Urinary bladder (tissue), 4 donors: ENCODE results near the gene SLC41A1. TPM values are rescaled to one million over a fixed set of nuclear protein-coding genes. Genes with fewer than 3 reads are reported as not detected.
"Not testable (repeated sequence)": the region's sequence is repeated elsewhere in the genome, so short reads cannot be mapped to it uniquely, and the experiment has no call there.

Source experiments
- DNase-seq: peaks from one replicate; pipeline ENCODE4 v3.0.0-alpha.2; 2015; ENCODE audit errors: extremely low spot score
- H3K27ac ChIP-seq: one replicate; pipeline ENCODE4 v1.5.1; 2013; ENCODE audit warnings: low read depth, mild to moderate bottlenecking, moderate library complexity
- H3K36me3 ChIP-seq: one replicate; pipeline ENCODE4 v1.6.1; 2013; ENCODE audit warnings: mild to moderate bottlenecking, moderate library complexity; ENCODE audit not compliant: insufficient read depth
- H3K4me1 ChIP-seq: one replicate; pipeline ENCODE4 v1.6.1; 2013; ENCODE audit warnings: mild to moderate bottlenecking, moderate library complexity; ENCODE audit not compliant: insufficient read depth
- H3K4me3 ChIP-seq: one replicate; pipeline ENCODE4 v1.5.1; 2013; ENCODE audit warnings: low read depth, low read length
- WGBS: extraction: QIAGEN DNeasy Blood & Tissue Kit; methylation state at CpG from one replicate; pipeline ENCODE4 v1.1.7; 2013; 5-methylcytosine and 5-hydroxymethylcytosine counted together
- polyA plus RNA-seq: library from polyadenylated mRNA; stranded (reverse); fragments of 200-250 nt; gene quantifications from one replicate; pipeline ENCODE4 v1.2.3, GENCODE V29; 2013
- total RNA-seq: library from RNA; depleted of rRNA; stranded (reverse); fragments of >200 nt; gene quantifications from one replicate; pipeline ENCODE4 v1.2.3, GENCODE V29; 2014
- donor health status: healthy with polysubstance abuse.
- donor health status: healthy.

SLC41A1 gene
- total and polyA plus RNA-seq, 2 donors = 11.5 to 24.1 TPM

- 67% methylated on average over 4 of the region's 4 CpGs for WGBS
- H3K4me3 ChIP-seq = no peak overlapping the region
- DNase-seq = no peak
- no peaks in the 10 kb centered on the region for H3K36me3 ChIP-seq
- H3K27ac ChIP-seq = no peak overlapping the region
- H3K4me1 ChIP-seq = no peaks in the 10 kb centered on the region
Observed at GRCh38 chr1:205834751-205835150, 21.8 kb upstream of the SLC41A1 start.

- no peak overlapping the region for H3K4me3 ChIP-seq
- H3K4me1 ChIP-seq = no peaks in the 10 kb centered on the region
- no peak for DNase-seq
- 79% methylated on average over 6 of the region's 6 CpGs for WGBS
- no peaks in the 10 kb centered on the region for H3K36me3 ChIP-seq
- H3K27ac ChIP-seq = no peak overlapping the region
Observed at GRCh38 chr1:205832326-205832751, 19.3 kb upstream of the SLC41A1 start.

GRCh38 chr1:205827623-205828022, 14.6 kb upstream of the SLC41A1 start:
- WGBS = 55% methylated on average over 1 of the region's 1 CpG
- no peak overlapping the region for H3K27ac ChIP-seq
- H3K4me1 ChIP-seq = no peaks in the 10 kb centered on the region
- no peak overlapping the region for H3K4me3 ChIP-seq
- no peaks in the 10 kb centered on the region for H3K36me3 ChIP-seq
- no peak for DNase-seq

- Histone ChIP-seq H3K36me3 (no peaks in the 10 kb centered on the region), H3K27ac (no peak overlapping the region), H3K4me3 (no peak overlapping the region), H3K4me1 (no peaks in the 10 kb centered on the region)
- DNase-seq = no peak
- WGBS = 55% methylated on average over 3 of the region's 3 CpGs
Observed at GRCh38 chr1:205826995-205827394, 14.0 kb upstream of the SLC41A1 start.

- Histone ChIP-seq H3K4me1 (no peaks in the 10 kb centered on the region), H3K27ac (no peak overlapping the region), H3K36me3 (no peaks in the 10 kb centered on the region), H3K4me3 (no peak overlapping the region)
- no peak for DNase-seq
- 54% methylated on average over 8 of the region's 8 CpGs for WGBS
Observed at GRCh38 chr1:205826016-205826806, 13.2 kb upstream of the SLC41A1 start.

- Histone ChIP-seq H3K4me1 (no peaks in the 10 kb centered on the region), H3K27ac (no peak overlapping the region), H3K4me3 (no peak overlapping the region), H3K36me3 (no peaks in the 10 kb centered on the region)
- 92% methylated on average over 5 of the region's 5 CpGs for WGBS
- no peak for DNase-seq
Observed at GRCh38 chr1:205824180-205824579, 11.2 kb upstream of the SLC41A1 start.

GRCh38 chr1:205823260-205823659, 10.3 kb upstream of the SLC41A1 start:
- 93% methylated on average over 2 of the region's 2 CpGs for WGBS
- H3K36me3 ChIP-seq, H3K4me3 ChIP-seq, H3K4me1 ChIP-seq, DNase-seq, H3K27ac ChIP-seq: not testable (repeated sequence)

- DNase-seq = no peak
- Histone ChIP-seq H3K4me1 (no peaks in the 10 kb centered on the region), H3K36me3 (no peaks in the 10 kb centered on the region), H3K27ac (no peak overlapping the region), H3K4me3 (no peak overlapping the region)
- WGBS = 72% methylated on average over 2 of the region's 2 CpGs
Observed at GRCh38 chr1:205822397-205822796, 9.4 kb upstream of the SLC41A1 start.

- no peak overlapping the region for H3K27ac ChIP-seq
- no peaks in the 10 kb centered on the region for H3K4me1 ChIP-seq
- no peak overlapping the region for H3K4me3 ChIP-seq
- no peak for DNase-seq
- no peaks in the 10 kb centered on the region for H3K36me3 ChIP-seq
- 86% methylated on average over 3 of the region's 3 CpGs for WGBS
Observed at GRCh38 chr1:205817988-205818387, 5.0 kb upstream of the SLC41A1 start.

GRCh38 chr1:205817364-205817763, 4.4 kb upstream of the SLC41A1 start:
- WGBS = 75% methylated on average over 3 of the region's 3 CpGs
- H3K27ac ChIP-seq = no peak overlapping the region
- DNase-seq = no peak
- no peak overlapping the region for H3K4me3 ChIP-seq
- no peaks in the 10 kb centered on the region for H3K4me1 ChIP-seq
- no peaks in the 10 kb centered on the region for H3K36me3 ChIP-seq

- no peaks in the 10 kb centered on the region for H3K4me1 ChIP-seq
- no peak for DNase-seq
- H3K36me3 ChIP-seq = no peaks in the 10 kb centered on the region
- WGBS = 6% methylated on average over 14 of the region's 14 CpGs
- H3K4me3 ChIP-seq = peak overlapping the region; percentile 82
- H3K27ac ChIP-seq = peak overlapping the region; percentile 70
Observed at GRCh38 chr1:205813755-205814058, 709 bp upstream of the SLC41A1 start.

GRCh38 chr1:205812271-205812877, 624 bp downstream of the SLC41A1 start:
- H3K27ac ChIP-seq = peak overlapping the region; percentile 82
- no peaks in the 10 kb centered on the region for H3K36me3 ChIP-seq
- no peaks in the 10 kb centered on the region for H3K4me1 ChIP-seq
- H3K4me3 ChIP-seq = peak overlapping the region; percentile 82
- DNase-seq = no peak
- WGBS = 2% methylated on average over 16 of the region's 16 CpGs

- Histone ChIP-seq H3K4me1 (no peaks in the 10 kb centered on the region), H3K4me3 (peak overlapping the region; percentile 82), H3K36me3 (no peaks in the 10 kb centered on the region), H3K27ac (no peak overlapping the region)
- 24% methylated on average over 5 of the region's 5 CpGs for WGBS
- DNase-seq = no peak
Observed at GRCh38 chr1:205811660-205812059, 1.3 kb downstream of the SLC41A1 start.

- WGBS = 88% methylated on average over 12 of the region's 12 CpGs
- H3K36me3 ChIP-seq = no peaks in the 10 kb centered on the region
- H3K27ac ChIP-seq = no peak overlapping the region
- H3K4me3 ChIP-seq = no peak overlapping the region
- no peaks in the 10 kb centered on the region for H3K4me1 ChIP-seq
- DNase-seq = no peak
Observed at GRCh38 chr1:205810448-205811157, 2.4 kb downstream of the SLC41A1 start.
